Transverse colon (tissue), 4 donors: ENCODE results near the gene TMPRSS11E.

ENCODE experiments used
- POLR2A ChIP-seq: fragments of 450-650 bp; IDR thresholded peaks from one replicate; pipeline ENCODE4 v1.6.1; 2016; ENCODE audit warnings: antibody characterized with exemption, mild to moderate bottlenecking, moderate library complexity
- POLR2AphosphoS5 ChIP-seq, 3 donors: sonication (generic); formaldehyde crosslinking; IDR thresholded peaks; one replicate each; pipeline ENCODE4 v1.6.1; 2016; ENCODE audit warnings: antibody characterized with exemption in 3 of 3
- TF ChIP-seq, protein P1 (sequence below), 5 experiments: fragments of 200-600 bp in 3 of 5; fragments of 450-650 bp in 2 of 5; sonication (generic) in 3 of 5; IDR thresholded peaks; 1 replicate in 2 of 5; 2 replicates in 3 of 5; pipeline ENCODE4 v1.5.1; 2016 to 2017; ENCODE audit warnings: antibody characterized with exemption in 5 of 5, inconsistent platforms in 3 of 5, mild to moderate bottlenecking in 2 of 5, moderate library complexity in 1 of 5

DNA sequence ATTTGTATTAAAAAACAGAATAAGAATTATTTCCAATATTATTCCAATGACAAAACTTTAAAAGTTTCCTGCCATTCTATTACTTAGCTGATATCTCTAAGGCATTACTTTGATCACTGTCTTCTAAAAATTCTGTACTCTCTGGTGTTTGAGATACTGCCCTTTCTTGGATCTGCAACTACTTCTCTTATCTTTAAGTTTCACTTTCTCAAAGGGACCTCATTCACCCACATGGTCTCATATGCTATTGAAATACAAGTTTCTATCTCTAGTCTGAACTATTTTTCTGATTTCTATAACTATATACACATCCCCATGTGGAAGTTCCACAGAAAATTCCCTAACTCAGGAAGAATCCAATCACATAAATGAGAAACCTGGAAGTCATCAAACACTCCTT is 22.2 kb downstream of the TMPRSS11E start:
- TF ChIP-seq, protein P1, sequence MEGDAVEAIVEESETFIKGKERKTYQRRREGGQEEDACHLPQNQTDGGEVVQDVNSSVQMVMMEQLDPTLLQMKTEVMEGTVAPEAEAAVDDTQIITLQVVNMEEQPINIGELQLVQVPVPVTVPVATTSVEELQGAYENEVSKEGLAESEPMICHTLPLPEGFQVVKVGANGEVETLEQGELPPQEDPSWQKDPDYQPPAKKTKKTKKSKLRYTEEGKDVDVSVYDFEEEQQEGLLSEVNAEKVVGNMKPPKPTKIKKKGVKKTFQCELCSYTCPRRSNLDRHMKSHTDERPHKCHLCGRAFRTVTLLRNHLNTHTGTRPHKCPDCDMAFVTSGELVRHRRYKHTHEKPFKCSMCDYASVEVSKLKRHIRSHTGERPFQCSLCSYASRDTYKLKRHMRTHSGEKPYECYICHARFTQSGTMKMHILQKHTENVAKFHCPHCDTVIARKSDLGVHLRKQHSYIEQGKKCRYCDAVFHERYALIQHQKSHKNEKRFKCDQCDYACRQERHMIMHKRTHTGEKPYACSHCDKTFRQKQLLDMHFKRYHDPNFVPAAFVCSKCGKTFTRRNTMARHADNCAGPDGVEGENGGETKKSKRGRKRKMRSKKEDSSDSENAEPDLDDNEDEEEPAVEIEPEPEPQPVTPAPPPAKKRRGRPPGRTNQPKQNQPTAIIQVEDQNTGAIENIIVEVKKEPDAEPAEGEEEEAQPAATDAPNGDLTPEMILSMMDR (IDR thresholded peaks at IDR 0.05) = no peak
- TF ChIP-seq POLR2AphosphoS5 (IDR thresholded peaks at IDR 0.05) (no peak), POLR2A (no peak)
